ENCODE results near the gene PCNX1.
A peak's percentile ranks its signal among the peaks of the same experiment; 100 is the strongest.
"Not testable (repeated sequence)": the region's sequence is repeated elsewhere in the genome, so short reads cannot be mapped to it uniquely, and the experiment has no call there.

The PCNX1 gene

GRCh38 chr14:70907176-70907995 lies at the start of gene PCNX1:
Gene PCNX1 (plus strand): TSS chr14:70907459. CDS start chr14:70907851, 392 bp downstream.
- peak; percentile 90 for DNase-seq

DNA sequence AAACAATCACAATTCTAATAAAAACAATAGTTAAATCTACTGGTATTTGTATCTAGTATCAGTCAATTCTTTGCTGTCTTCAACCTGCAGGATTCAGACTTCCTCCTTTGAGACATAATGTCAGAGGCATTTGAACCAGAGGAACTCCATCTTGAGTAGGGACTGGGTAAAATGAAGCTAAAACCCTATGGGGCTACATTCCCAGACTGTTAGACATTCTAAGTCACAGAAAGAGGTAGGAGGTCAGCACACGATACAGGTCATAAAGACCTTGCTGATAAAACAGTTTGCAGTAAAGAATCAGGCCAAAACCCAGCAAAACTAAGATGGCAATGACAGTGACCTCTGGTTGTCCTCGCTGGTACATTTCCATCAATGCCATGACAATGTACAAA lies 49.8 kb upstream of the PCNX1 start:
- DNase-seq, result no peak

- no peak for DNase-seq
Measured at GRCh38 chr14:70858641-70859040, 48.6 kb upstream of the PCNX1 start.

DNA sequence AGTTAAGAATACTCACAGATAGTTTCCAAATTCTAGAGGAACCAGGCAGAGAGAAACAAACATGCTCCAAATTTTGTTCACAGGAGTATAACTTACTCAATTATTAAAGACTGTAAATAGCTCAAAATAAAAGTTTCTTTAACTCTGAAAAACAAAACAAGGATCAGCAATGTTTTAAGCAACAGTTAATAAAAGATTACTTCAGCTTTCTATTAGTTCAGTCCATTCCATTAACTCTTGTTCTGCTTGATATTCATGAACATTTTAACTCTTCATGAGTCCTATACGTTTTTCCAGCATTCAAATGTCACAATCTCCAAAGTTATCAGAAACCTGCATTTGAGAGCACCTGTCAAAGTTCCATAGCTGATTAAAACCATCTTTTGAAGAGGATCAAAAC lies 40.3 kb upstream of the PCNX1 start:
- not testable (repeated sequence) for DNase-seq

GRCh38 chr14:70871001-70871400 lies 36.3 kb upstream of the PCNX1 start:
- DNase-seq, result no peak

DNA sequence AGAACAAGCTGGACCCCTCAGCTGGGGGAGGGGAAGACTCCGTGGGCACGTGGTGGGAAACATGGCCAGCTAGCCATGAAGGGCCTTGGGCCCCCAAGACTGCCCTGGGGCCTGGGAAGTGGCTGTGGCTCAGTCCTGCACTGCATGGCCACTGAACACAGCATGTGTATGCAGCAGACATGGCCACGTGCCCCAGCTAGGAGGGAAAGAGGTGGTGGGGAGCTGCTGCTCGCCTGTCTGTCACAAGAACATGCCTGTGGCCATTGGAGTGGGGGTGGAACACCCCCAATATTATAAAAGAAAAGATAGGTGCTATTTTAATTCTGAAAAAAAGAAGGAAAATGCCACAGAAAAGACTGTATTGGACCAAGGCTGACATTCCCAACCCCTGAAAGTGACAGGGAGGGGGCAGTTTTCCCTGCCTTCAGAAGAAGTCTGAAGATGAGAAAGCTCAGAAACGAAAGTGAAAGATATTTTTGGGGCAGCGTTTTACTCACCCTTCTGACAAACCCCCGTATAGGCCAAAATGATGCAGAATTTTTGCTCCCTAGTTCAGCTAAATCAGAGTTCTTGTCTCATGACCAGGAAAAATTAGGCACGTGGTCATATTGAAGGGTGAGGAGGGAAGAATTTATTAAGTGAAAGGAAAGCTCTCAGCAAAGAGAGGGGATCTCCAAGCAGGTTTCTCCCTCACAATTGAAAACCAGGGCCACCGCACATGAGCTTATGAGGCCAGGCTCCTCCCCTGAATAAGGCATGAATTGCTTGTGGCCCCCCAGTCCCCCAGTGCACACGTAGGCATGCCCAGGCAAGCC lies 35.2 kb upstream of the PCNX1 start:
- peak; percentile 50 for DNase-seq

- DNase-seq, result no peak
Measured at GRCh38 chr14:70872678-70873020, 34.6 kb upstream of the PCNX1 start.

GRCh38 chr14:70873627-70874026 lies 33.6 kb upstream of the PCNX1 start:
- peak; percentile 14 for DNase-seq

DNA sequence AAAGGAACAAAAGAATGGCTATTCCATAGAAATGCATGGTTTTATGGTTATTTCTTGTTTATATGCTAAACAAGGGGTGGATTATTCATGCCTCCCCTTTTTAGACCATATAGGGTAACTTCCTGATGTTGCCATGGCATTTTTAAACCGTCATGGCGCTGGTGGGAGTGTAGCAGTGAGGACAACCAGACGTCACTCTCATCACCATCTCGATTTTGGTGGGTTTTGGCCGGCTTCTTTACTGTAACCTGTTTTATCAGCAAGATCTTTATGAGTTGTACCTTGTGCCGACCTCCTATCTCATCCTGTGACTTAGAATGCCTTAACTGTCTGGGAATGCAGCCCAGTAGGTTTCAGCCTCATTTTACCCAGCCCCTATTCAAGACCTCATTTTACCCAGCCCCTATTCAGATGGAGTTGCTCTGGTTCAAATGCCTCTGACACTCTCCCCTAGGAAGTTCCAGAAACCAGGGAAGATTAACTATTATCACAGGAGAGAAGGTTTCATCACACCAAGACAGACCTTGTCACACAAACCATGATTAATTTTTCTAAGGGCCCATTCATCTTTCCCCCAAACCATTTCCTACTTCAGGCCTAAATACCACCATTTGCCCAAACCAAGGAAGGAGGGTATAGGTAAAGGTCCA lies 31.3 kb upstream of the PCNX1 start:
- not testable (repeated sequence) for DNase-seq

DNA sequence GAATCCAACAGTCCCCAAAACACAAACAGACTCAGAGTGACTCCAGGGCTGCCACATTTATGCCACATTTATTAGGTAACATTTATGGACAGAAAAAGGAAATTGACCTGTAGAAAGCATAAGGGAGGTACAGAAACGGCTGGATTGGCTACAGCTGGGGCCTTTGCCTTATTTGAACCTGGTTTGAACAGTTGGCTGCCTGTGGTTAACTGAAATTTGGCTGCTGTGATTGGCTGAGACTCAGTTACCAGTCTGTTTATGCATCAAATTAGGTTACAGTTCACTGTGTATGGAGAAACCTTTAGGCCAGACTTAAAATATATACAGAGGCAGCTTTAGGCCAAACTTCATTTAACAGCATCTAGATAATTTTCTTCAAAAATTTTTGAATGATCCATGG lies 27.8 kb upstream of the PCNX1 start:
- no peak for DNase-seq

DNA sequence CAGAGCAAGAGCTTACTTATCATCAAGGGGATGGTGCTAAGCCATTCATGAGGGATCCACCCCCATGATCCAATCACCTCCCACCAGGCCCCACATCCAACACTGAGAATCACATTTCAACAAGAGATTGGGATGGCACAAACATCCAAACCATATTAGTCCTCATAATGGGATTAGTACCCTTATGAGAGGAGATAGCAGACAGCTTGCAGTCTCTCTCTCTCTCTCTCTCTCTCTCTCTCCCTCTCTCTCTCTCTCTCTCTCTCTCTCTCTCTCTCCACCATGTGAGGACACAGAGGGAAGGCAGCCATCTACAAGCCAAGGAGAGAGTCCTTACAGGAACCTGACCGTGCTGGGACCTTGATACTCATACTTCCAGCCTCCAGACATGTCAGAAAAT lies 26.4 kb upstream of the PCNX1 start:
- DNase-seq, result not testable (repeated sequence)

DNA sequence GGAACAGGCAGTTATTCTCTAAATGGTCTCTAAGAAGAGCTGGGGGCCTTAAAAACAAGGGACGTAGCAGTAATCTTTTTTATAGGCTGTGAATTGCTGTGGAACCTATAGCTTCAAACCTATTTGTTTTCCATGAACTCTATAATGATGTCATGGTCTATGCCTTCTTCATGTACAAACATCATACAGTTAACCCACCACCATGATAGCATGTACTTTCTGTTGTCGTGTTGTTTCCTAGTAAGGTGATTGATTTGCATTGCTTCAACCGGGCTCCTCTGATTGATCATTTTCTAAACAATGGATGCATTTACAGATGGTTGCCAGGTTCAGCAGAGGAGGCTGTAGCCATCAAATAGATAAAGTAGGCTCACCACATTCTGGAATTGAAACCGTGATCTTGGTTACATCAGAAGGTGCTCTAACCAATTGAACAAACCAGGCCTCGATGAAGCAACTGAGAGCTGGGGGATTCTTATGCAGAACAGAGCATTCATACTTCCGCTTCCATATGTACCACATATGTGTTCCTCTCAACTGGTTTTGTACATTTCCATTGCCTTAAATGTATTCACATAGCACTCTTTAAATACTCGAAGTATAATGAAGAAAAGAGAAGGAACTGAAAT lies 25.6 kb upstream of the PCNX1 start:
- no peak for DNase-seq

- DNase-seq, result peak; percentile 38
Measured at GRCh38 chr14:70882776-70883492, 24.3 kb upstream of the PCNX1 start.

GRCh38 chr14:70884595-70885342 lies 22.5 kb upstream of the PCNX1 start:
- DNase-seq, result no peak

- peak; percentile 19 for DNase-seq
Measured at GRCh38 chr14:70885343-70886022, 21.8 kb upstream of the PCNX1 start.

GRCh38 chr14:70886421-70887206 lies 20.6 kb upstream of the PCNX1 start:
- peak; percentile 61 for DNase-seq

- DNase-seq, result peak; percentile 33
Measured at GRCh38 chr14:70887207-70887681, 20.0 kb upstream of the PCNX1 start.

- DNase-seq, result no peak
Measured at GRCh38 chr14:70887737-70888499, 19.3 kb upstream of the PCNX1 start.

DNA sequence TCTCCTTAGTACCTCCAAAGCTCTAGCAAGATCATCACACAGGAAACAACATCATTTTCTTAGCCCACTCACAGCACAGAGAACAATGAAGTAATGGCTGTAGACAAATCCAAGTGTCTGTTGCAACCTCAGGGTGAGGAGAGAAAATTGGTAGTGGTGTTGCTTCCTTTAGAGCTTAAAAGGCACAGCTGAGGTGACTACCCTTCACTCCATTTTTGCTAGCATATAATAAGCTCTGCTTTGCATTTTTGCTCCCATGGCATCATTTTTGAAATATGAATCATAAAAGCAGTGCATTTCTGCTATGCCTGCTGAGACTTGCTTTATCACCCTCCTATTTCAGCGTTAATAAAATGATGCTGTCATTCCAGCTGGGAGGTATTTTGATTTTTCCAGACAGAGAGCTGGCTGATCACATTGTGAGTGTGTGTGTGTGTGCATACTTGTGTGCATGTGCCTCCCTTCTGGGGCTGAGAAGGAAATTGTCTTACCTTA lies 18.5 kb upstream of the PCNX1 start:
- DNase-seq, result peak; percentile 46
